Fibroblast of mammary gland (primary cell): ENCODE measurements around the gene ARIH1.
"Not testable (repeated sequence)": the region's sequence is repeated elsewhere in the genome, so short reads cannot be mapped to it uniquely, and the experiment has no call there.

Experiments used
- DNase-seq: peaks from one replicate; pipeline ENCODE4 v3.0.0-alpha.2; 2010; ENCODE audit warnings: low read depth
- H3K4me3 ChIP-seq: 2 replicates; pipeline ENCODE4 v1.5.1; 2011; ENCODE audit warnings: low read depth, mild to moderate bottlenecking, low read length, moderate library complexity; ENCODE audit not compliant: control insufficient read depth
- CTCF ChIP-seq: conservative IDR thresholded peaks from 2 replicates; pipeline ENCODE4 v1.5.1; 2011; ENCODE audit warnings: low read depth, low read length, inconsistent platforms; ENCODE audit not compliant: control insufficient read depth, insufficient read depth

The ARIH1 gene

GRCh38 chr15:72474466-72474911 lies 359 bp downstream of the ARIH1 start:
- H3K4me3 ChIP-seq, result peak overlapping the region; percentile 54
- DNase-seq, result peak; percentile 2
- TF ChIP-seq CTCF, result no peak

GRCh38 chr15:72474912-72475628 lies 940 bp downstream of the ARIH1 start:
- H3K4me3 ChIP-seq, result peak overlapping the region; percentile 54
- no peak for TF ChIP-seq CTCF
- peak; percentile 74 for DNase-seq

- TF ChIP-seq CTCF, result no peak
- H3K4me3 ChIP-seq, result peak overlapping the region; percentile 54
- no peak for DNase-seq
Observed at GRCh38 chr15:72475674-72476073, 1.5 kb downstream of the ARIH1 start.

GRCh38 chr15:72476330-72476729 lies 2.2 kb downstream of the ARIH1 start:
- DNase-seq, result not testable (repeated sequence)
- peak overlapping the region; percentile 54 for H3K4me3 ChIP-seq

GRCh38 chr15:72481015-72481659 lies 7.0 kb downstream of the ARIH1 start:
- no peak for TF ChIP-seq CTCF
- no peak for DNase-seq
- H3K4me3 ChIP-seq, result no peak overlapping the region

- H3K4me3 ChIP-seq, result no peak overlapping the region
- no peak for DNase-seq
- TF ChIP-seq CTCF, result no peak
Observed at GRCh38 chr15:72482275-72482674, 8.1 kb downstream of the ARIH1 start.

- no peak for TF ChIP-seq CTCF
- no peak overlapping the region for H3K4me3 ChIP-seq
- DNase-seq, result no peak
Observed at GRCh38 chr15:72483279-72483678, 9.1 kb downstream of the ARIH1 start.
